MCF 10A (cell line): ENCODE measurements around the gene ITGB8. TPM values are rescaled to one million over a fixed set of nuclear protein-coding genes. Genes with fewer than 3 reads are reported as not detected.

Experiments used
- BruUV-seq: library from RNA; stranded (reverse); fragments of 400-500 nt; replicated peaks from 2 replicates; lab custom pipeline; 2021; lab: Mats Ljungman, UMichigan
- CTCF ChIA-PET: fragments of 300-600 bp; sonication (Branson Sonifier 250); formaldehyde crosslinking; extraction: SDS; loops from one replicate; lab custom pipeline; 2021; ENCODE audit warnings: antibody characterized with exemption, inconsistent platforms; lab: Yijun Ruan, JAX
- POLR2A ChIA-PET: fragments of 300-600, 350-650 bp; sonication (Branson Sonifier 250); formaldehyde crosslinking; extraction: SDS; loops from one replicate; lab custom pipeline; 2020; ENCODE audit warnings: antibody characterized with exemption, inconsistent platforms; lab: Yijun Ruan, JAX
- DNase-seq: peaks from one replicate; pipeline ENCODE4 v3.0.0-alpha.2; 2018; ENCODE audit not compliant: unreplicated experiment
- H3K27ac Mint-ChIP-seq: one replicate; pipeline ENCODE4 v1.8.0; 2022; ENCODE audit warnings: mild to moderate bottlenecking, low read depth, mixed read lengths; ENCODE audit not compliant: unreplicated experiment
- H3K27me3 Mint-ChIP-seq: one replicate; pipeline ENCODE4 v1.8.0; 2022; ENCODE audit warnings: mixed read lengths; ENCODE audit not compliant: insufficient read depth, unreplicated experiment
- H3K36me3 Mint-ChIP-seq: one replicate; pipeline ENCODE4 v1.8.0; 2022; ENCODE audit warnings: mild to moderate bottlenecking, moderate library complexity, mixed read lengths; ENCODE audit not compliant: insufficient read depth, unreplicated experiment
- H3K4me1 Mint-ChIP-seq: one replicate; pipeline ENCODE4 v1.8.0; 2022; ENCODE audit warnings: mixed read lengths; ENCODE audit not compliant: insufficient read depth, unreplicated experiment
- H3K4me3 Mint-ChIP-seq: one replicate; pipeline ENCODE4 v1.8.0; 2022; ENCODE audit warnings: mild to moderate bottlenecking, moderate library complexity, mixed read lengths; ENCODE audit not compliant: unreplicated experiment
- H3K9me3 Mint-ChIP-seq: one replicate; pipeline ENCODE4 v1.8.0; 2022; ENCODE audit warnings: mixed read lengths; ENCODE audit not compliant: unreplicated experiment
- intact Hi-C: fragments of 100-400 bp; cut with micrococcal nuclease; formaldehyde crosslinking; loops from 2 replicates; pipeline ENCODE4 v1.14.1; 2022
- total RNA-seq: library from RNA; stranded (reverse); gene quantifications from 2 replicates; pipeline ENCODE4 v1.2.3, GENCODE V29; 2022
- TF ChIP-seq, protein P1 (sequence below): fragments of 200-600 bp; IDR thresholded peaks from one replicate; pipeline ENCODE4 v1.8.0; 2022; ENCODE audit warnings: antibody characterized with exemption, mild to moderate bottlenecking; ENCODE audit not compliant: unreplicated experiment

Gene ITGB8
- total RNA-seq, 1 experiment from 2014 or later, result 38.1 TPM

DNA sequence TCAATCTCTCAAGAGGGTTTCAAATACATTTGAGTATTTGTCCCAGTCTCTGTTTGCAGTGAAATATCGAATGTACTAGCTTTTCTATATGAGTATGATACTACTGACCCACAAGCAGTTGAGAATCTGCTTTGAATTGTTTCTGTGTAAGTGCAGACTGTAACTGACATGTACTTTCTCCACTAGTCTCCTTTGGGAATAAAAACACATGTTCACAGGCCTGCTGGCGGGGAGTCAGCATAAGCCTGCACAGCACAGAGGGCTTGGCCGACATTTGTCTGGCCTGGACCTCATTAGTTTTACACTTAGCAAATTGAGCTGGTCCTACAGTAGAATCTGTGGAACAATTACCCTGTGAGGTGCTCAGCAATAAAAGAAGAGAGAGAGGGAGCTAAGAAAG, 72.6 kb downstream of the ITGB8 start:
- H3K36me3 Mint-ChIP-seq, result peaks cover 72% of the 10 kb centered on the region
- H3K27me3 Mint-ChIP-seq, result no peaks in the 10 kb centered on the region
- peaks cover 21% of the 10 kb centered on the region for H3K4me1 Mint-ChIP-seq
- H3K27ac Mint-ChIP-seq, result no peak overlapping the region
- no TSS peak for BruUV-seq
- TF ChIP-seq, protein P1, sequence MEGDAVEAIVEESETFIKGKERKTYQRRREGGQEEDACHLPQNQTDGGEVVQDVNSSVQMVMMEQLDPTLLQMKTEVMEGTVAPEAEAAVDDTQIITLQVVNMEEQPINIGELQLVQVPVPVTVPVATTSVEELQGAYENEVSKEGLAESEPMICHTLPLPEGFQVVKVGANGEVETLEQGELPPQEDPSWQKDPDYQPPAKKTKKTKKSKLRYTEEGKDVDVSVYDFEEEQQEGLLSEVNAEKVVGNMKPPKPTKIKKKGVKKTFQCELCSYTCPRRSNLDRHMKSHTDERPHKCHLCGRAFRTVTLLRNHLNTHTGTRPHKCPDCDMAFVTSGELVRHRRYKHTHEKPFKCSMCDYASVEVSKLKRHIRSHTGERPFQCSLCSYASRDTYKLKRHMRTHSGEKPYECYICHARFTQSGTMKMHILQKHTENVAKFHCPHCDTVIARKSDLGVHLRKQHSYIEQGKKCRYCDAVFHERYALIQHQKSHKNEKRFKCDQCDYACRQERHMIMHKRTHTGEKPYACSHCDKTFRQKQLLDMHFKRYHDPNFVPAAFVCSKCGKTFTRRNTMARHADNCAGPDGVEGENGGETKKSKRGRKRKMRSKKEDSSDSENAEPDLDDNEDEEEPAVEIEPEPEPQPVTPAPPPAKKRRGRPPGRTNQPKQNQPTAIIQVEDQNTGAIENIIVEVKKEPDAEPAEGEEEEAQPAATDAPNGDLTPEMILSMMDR, result no peak
- H3K4me3 Mint-ChIP-seq, result no peak overlapping the region
- no peaks in the 10 kb centered on the region for H3K9me3 Mint-ChIP-seq
- ChIA-PET CTCF (interaction anchor here (0.6 to 1.7 kb wide), 7 partner anchors 10 to 650 kb away, joined by 3 to 7 read pairs (median 4); no protein-coding TSS in a partner anchor), POLR2A (interaction anchor here (1.2 to 5.2 kb wide), 2 partner anchors 68 to 73 kb away, joined by 3 to 32 read pairs; partner anchors contain the start of gene ITGB8)
- DNase-seq, result no peak
- intact Hi-C loops, result no loop called here

GRCh38 chr7:20404320-20404719, 73.6 kb downstream of the ITGB8 start:
- H3K27ac Mint-ChIP-seq, result no peak overlapping the region
- peaks cover 27% of the 10 kb centered on the region for H3K4me1 Mint-ChIP-seq
- no TSS peak for BruUV-seq
- intact Hi-C loops, result no loop called here
- no peak for DNase-seq
- TF ChIP-seq, protein P1, result no peak
- no peak overlapping the region for H3K4me3 Mint-ChIP-seq
- H3K27me3 Mint-ChIP-seq, result no peaks in the 10 kb centered on the region
- ChIA-PET CTCF (interaction anchor here (0.5 to 1.4 kb wide), 4 partner anchors 118 to 618 kb away, joined by 3 to 4 read pairs (median 4); no protein-coding TSS in a partner anchor), POLR2A (interaction anchor here (5.1 to 5.2 kb wide), 2 partner anchors 52 to 74 kb away, joined by 32 to 35 read pairs; partner anchors contain the start of gene ITGB8)
- peaks cover 65% of the 10 kb centered on the region for H3K36me3 Mint-ChIP-seq
- H3K9me3 Mint-ChIP-seq, result no peaks in the 10 kb centered on the region

DNA sequence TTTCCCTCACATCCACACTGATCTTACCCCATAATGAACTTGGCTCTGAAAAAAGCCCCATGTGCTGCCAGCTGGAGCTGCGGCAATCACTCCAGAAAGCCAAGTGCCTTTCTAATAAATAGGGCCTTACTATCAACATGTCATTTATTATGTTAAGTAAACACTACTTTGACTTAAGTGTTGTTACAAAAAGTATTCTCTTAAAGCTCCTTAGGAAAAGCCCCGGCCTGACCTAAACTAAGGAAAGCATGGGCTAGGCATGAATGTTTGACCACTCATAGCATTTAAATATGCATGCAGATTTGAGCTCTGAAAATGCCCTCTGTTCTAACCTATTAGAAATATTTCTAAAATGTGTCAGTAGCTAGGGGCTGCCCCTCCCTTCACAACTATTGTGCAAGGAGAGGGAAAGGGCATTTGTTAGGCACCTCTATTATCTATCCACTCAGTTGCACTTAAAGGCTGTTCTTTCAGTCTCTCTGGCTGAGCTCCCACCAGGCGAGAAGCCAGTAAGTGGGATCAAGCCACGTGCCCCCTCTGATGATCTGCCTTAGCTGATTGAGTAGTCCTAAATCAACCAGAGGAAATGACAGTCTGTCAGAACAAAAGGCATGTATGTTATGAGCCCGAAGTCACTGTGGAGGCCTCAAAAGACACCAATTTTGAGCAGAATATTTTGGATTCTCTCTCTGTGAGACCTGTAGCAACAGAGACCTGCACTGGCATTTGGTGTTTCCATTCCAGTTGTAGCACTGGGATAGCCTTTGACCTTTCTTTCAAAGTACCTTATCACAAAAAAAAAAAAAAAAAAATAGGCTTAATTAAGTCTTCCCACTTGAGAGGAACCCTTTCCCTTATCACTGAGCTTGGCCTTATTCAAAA, 77.1 kb downstream of the ITGB8 start:
- H3K4me1 Mint-ChIP-seq, result peaks cover 23% of the 10 kb centered on the region
- H3K36me3 Mint-ChIP-seq, result peaks cover 73% of the 10 kb centered on the region
- peak overlapping the region; percentile 90 for H3K27ac Mint-ChIP-seq
- ChIA-PET POLR2A (interaction anchor here (0.6 to 5.6 kb wide), 23 partner anchors 11 to 699 kb away, joined by 3 to 70 read pairs (median 4); partner anchors contain the start of genes ITGB8 and POLR1F), CTCF (interaction anchor here (0.5 to 3.0 kb wide), 12 partner anchors 10 to 660 kb away, joined by 3 to 30 read pairs (median 4); partner anchors contain the start of gene ITGB8)
- no TSS peak for BruUV-seq
- peak overlapping the region; percentile 19 for H3K4me3 Mint-ChIP-seq
- no peaks in the 10 kb centered on the region for H3K27me3 Mint-ChIP-seq
- DNase-seq, result peak; percentile 84
- no peaks in the 10 kb centered on the region for H3K9me3 Mint-ChIP-seq
- TF ChIP-seq, protein P1, result no peak
- intact Hi-C loops, result loop anchor here (1.0 to 5.0 kb wide), 2 partner anchors 79 to 189 kb away; no protein-coding TSS in a partner anchor

- intact Hi-C loops, result loop anchor here (1.0 to 5.0 kb wide), 2 partner anchors 79 to 189 kb away; no protein-coding TSS in a partner anchor
- Mint-ChIP-seq H3K4me1 (peaks cover 23% of the 10 kb centered on the region), H3K4me3 (peak overlapping the region; percentile 19), H3K27me3 (no peaks in the 10 kb centered on the region), H3K9me3 (no peaks in the 10 kb centered on the region), H3K27ac (peak overlapping the region; percentile 90), H3K36me3 (peaks cover 70% of the 10 kb centered on the region)
- ChIA-PET POLR2A (interaction anchor here (0.6 to 5.6 kb wide), 15 partner anchors 11 to 700 kb away, joined by 3 to 70 read pairs (median 5); partner anchors contain the start of genes ITGB8 and POLR1F), CTCF (interaction anchor here (0.7 to 3.0 kb wide), 5 partner anchors 17 to 190 kb away, joined by 4 to 30 read pairs (median 5); no protein-coding TSS in a partner anchor)
- DNase-seq, result peak; percentile 80
- TF ChIP-seq, protein P1, result no peak
- no TSS peak for BruUV-seq
These were observed 77.7 kb downstream of the ITGB8 start for GRCh38 chr7:20408467-20408826.
